Measurements from ENCODE around the gene STX1B. TPM values are rescaled to one million over a fixed set of nuclear protein-coding genes. Genes with fewer than 3 reads are reported as not detected.

The STX1B gene
- total RNA-seq, 4 donors from 2014 or later = 0.13 to 0.36 TPM; not detected in 2

DNA sequence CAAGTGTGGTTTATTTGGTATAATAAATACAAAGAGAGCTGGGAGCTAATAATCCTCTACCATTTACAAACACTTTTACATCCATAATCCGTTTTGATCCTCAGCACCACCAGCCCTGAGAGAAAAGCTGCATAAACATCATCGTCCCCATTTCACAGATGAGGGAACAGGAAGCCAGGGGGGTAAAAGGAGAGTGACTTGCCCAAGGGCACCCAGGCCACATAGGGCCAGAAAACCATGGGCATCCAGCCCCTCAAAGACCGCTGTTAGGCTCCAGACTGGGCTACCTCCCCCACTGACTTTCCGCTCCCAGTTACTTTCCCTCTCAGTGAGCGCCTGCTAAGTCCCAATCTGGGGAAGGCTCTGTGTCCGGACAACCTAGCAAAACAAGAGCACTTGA is 6.7 kb downstream of the STX1B start:
- no peak overlapping the region for H3K27ac ChIP-seq
- H3K9me3 ChIP-seq = no peaks in the 10 kb centered on the region
- TF ChIP-seq, protein P1, sequence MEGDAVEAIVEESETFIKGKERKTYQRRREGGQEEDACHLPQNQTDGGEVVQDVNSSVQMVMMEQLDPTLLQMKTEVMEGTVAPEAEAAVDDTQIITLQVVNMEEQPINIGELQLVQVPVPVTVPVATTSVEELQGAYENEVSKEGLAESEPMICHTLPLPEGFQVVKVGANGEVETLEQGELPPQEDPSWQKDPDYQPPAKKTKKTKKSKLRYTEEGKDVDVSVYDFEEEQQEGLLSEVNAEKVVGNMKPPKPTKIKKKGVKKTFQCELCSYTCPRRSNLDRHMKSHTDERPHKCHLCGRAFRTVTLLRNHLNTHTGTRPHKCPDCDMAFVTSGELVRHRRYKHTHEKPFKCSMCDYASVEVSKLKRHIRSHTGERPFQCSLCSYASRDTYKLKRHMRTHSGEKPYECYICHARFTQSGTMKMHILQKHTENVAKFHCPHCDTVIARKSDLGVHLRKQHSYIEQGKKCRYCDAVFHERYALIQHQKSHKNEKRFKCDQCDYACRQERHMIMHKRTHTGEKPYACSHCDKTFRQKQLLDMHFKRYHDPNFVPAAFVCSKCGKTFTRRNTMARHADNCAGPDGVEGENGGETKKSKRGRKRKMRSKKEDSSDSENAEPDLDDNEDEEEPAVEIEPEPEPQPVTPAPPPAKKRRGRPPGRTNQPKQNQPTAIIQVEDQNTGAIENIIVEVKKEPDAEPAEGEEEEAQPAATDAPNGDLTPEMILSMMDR (IDR thresholded peaks at IDR 0.05 in 4 of 5, conservative IDR thresholded peaks at IDR 0.05 in 1 of 5) = no peak
- TF ChIP-seq POLR2A (IDR thresholded peaks at IDR 0.05) = no peak
- DNase-seq (no peak), ATAC-seq (no peak)
- H3K27me3 ChIP-seq = peaks cover 0 to 11% (median 8%) of the 10 kb centered on the region in 3 donors
- no peaks in the 10 kb centered on the region for H3K4me1 ChIP-seq
- intact Hi-C loops (cut with DNase I; ENCODE audit: low total_unique reads) = no loop called here
- in situ Hi-C loops (cut with MboI; ENCODE audit: low sequenced_read_pairs in 4 of 4) = loop anchor here in 2 of 4 donors (25.0 kb wide), 2 partner anchors 159 to 859 kb away; partner anchors contain the start of genes PRSS36 (in 1 of the 2) and ZNF267 (in 1 of the 2)
- no peak overlapping the region for H3K4me3 ChIP-seq
- H3K36me3 ChIP-seq = no peaks in the 10 kb centered on the region

DNA sequence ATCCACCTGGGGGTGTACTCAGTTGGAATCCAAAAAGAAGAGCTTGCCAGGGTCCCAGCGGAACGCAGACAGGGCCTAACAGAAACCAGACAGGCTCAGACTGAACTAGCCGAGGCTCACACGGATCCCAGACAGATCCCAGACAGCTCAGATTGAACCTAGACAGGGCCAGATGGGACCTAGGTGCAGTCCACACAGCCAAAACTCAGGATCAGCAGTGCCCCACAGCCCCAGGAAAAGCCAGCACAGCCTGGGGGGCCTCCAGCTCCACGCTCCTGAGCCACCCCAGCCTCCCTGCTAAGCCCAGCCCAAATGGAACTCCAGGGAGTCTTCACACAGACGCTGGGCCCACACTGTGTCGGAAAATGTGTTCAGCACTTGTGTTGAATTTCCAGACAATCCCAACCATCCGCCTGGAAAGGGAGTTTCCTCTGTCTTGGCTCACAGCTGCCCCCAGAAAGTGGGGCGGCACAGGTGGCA is 7.5 kb downstream of the STX1B start:
- no peak for DNase-seq
- no peak for TF ChIP-seq POLR2A (IDR thresholded peaks at IDR 0.05)
- TF ChIP-seq, protein P1 (IDR thresholded peaks at IDR 0.05 in 4 of 5, conservative IDR thresholded peaks at IDR 0.05 in 1 of 5) = no peak
- Histone ChIP-seq H3K4me3 (no peak overlapping the region), H3K27ac (no peak overlapping the region), H3K9me3 (no peaks in the 10 kb centered on the region), H3K36me3 (no peaks in the 10 kb centered on the region), H3K27me3 (peaks cover 0 to 5% (median 2%) of the 10 kb centered on the region in 3 donors), H3K4me1 (no peaks in the 10 kb centered on the region)
- intact Hi-C loops (cut with DNase I; ENCODE audit: low total_unique reads) = no loop called here
- ATAC-seq = no peak
- in situ Hi-C loops (cut with MboI; ENCODE audit: low sequenced_read_pairs in 4 of 4) = loop anchor here in 2 of 4 donors (25.0 kb wide), 2 partner anchors 159 to 859 kb away; partner anchors contain the start of genes PRSS36 (in 1 of the 2) and ZNF267 (in 1 of the 2)

DNA sequence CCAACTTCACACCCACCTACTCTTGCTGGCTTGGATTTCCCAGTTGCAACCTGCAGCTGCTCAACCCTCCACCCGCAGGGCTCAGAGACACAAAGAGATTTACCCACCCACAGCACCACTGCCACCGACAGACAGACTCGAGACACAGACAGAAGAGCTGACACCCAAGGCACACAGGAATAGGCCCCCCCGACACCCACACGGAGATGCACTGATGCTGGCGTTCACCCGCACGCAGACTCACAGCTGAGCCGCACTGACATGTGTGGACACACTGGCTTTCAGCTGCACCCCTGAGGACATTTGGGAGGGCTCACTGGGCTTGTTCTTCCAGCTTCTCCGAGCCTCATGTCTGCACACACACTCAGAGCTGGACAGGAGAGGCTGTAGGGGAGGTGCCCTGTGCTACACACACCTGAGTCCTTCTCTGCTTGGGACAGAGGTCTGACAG is 8.2 kb downstream of the STX1B start:
- Histone ChIP-seq H3K9me3 (no peaks in the 10 kb centered on the region), H3K27ac (no peak overlapping the region), H3K36me3 (no peaks in the 10 kb centered on the region), H3K4me1 (peaks cover 0 to 4% of the 10 kb centered on the region in 2 donors), H3K4me3 (no peak overlapping the region), H3K27me3 (peaks cover 0 to under 1% (median 0%) of the 10 kb centered on the region in 3 donors)
- DNase-seq (no peak), ATAC-seq (no peak)
- in situ Hi-C loops (cut with MboI; ENCODE audit: low sequenced_read_pairs in 4 of 4) = loop anchor here in 2 of 4 donors (25.0 kb wide), 2 partner anchors 160 to 860 kb away; partner anchors contain the start of genes PRSS36 (in 1 of the 2) and ZNF267 (in 1 of the 2)
- TF ChIP-seq, protein P1 (IDR thresholded peaks at IDR 0.05 in 4 of 5, conservative IDR thresholded peaks at IDR 0.05 in 1 of 5) = no peak
- no peak for TF ChIP-seq POLR2A (IDR thresholded peaks at IDR 0.05)
- intact Hi-C loops (cut with DNase I; ENCODE audit: low total_unique reads) = no loop called here

DNA sequence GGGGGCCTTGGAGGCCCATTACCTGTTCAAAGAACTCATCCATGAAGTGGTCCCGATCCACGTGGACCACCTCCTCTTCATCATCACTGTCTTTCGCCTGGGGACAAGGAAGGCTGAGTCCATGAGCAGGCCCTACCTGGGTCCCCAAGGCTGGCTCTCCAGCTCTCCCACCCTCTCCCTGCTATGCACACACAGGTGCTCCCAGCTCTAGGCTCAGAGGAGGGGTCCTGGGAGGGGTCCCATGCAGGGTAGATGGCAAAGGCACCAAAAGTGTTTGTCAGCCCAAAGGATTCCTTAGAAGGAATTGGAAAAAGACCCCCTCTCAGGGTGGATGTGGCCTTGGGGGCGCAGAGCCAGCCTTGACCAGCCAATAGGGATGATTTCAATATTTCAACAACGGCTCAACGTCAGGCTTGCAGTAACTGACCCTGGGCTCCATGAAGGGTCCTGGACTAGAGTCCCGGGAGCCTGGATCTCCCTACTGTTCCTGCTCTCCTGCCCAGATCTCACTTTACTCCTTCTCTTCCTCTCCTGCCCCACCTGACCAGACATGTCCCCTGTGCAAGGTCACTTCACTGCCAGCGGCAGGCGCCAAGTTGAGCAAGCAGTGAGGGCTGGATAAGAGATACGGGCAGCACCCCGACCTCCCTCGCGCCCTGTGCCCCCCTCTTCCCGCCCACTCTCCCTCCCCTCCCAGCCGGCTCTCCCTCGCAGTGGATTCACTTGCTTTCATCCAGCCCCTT is 8.8 kb downstream of the STX1B start:
- DNase-seq = no peak
- TF ChIP-seq POLR2A (IDR thresholded peaks at IDR 0.05) = no peak
- TF ChIP-seq, protein P1 (IDR thresholded peaks at IDR 0.05 in 4 of 5, conservative IDR thresholded peaks at IDR 0.05 in 1 of 5) = no peak
- peaks cover 0 to 8% of the 10 kb centered on the region in 2 donors for H3K4me1 ChIP-seq
- no peak overlapping the region for H3K4me3 ChIP-seq
- intact Hi-C loops (cut with DNase I; ENCODE audit: low total_unique reads) (no loop called here), in situ Hi-C loops (cut with MboI; ENCODE audit: low sequenced_read_pairs in 4 of 4) (loop anchor here in 2 of 4 donors (25.0 kb wide), 2 partner anchors 161 to 861 kb away; partner anchors contain the start of genes PRSS36 (in 1 of the 2) and ZNF267 (in 1 of the 2))
- H3K9me3 ChIP-seq = no peaks in the 10 kb centered on the region
- ATAC-seq = no peak
- peaks cover 0 to 2% (median 0%) of the 10 kb centered on the region in 3 donors for H3K27me3 ChIP-seq
- no peaks in the 10 kb centered on the region for H3K36me3 ChIP-seq
- no peak overlapping the region for H3K27ac ChIP-seq
